Endothelial cell of hepatic sinusoid (primary cell): ENCODE results near the gene NFKBIL1.
"Not testable (repeated sequence)": the region's sequence is repeated elsewhere in the genome, so short reads cannot be mapped to it uniquely, and the experiment has no call there.

Experiments
- in situ Hi-C: cut with HindIII; loops from 2 replicates; pipeline ENCODE4 v1.10.0; 2017; ENCODE audit warnings: low sequenced_read_pairs

Gene NFKBIL1

GRCh38 chr6:31546958-31547726, at the start of gene NFKBIL1:
Gene NFKBIL1, plus strand, starts transcription at chr6:31547608. Its CDS starts 87 bp downstream, at chr6:31547695.
- in situ Hi-C loops: no loop called here

- in situ Hi-C loops: no loop called here
These were observed 48.7 kb upstream of the NFKBIL1 start for GRCh38 chr6:31498748-31499147.

GRCh38 chr6:31499648-31500047, 47.8 kb upstream of the NFKBIL1 start:
- in situ Hi-C loops: not testable (repeated sequence)

GRCh38 chr6:31502586-31502985, 44.8 kb upstream of the NFKBIL1 start:
- in situ Hi-C loops: no loop called here

- in situ Hi-C loops: not testable (repeated sequence)
These were observed 38.4 kb upstream of the NFKBIL1 start for GRCh38 chr6:31509036-31509435.

- in situ Hi-C loops: no loop called here
These were observed 37.4 kb upstream of the NFKBIL1 start for GRCh38 chr6:31510007-31510406.

- in situ Hi-C loops: no loop called here
These were observed 33.8 kb upstream of the NFKBIL1 start for GRCh38 chr6:31513456-31514165.

- in situ Hi-C loops: no loop called here
These were observed 25.6 kb upstream of the NFKBIL1 start for GRCh38 chr6:31521835-31522234.

GRCh38 chr6:31525553-31525931, 21.9 kb upstream of the NFKBIL1 start:
- in situ Hi-C loops: no loop called here

GRCh38 chr6:31525932-31526591, 21.3 kb upstream of the NFKBIL1 start:
- in situ Hi-C loops: no loop called here

GRCh38 chr6:31528307-31528777, 19.1 kb upstream of the NFKBIL1 start:
- in situ Hi-C loops: no loop called here

GRCh38 chr6:31528821-31529328, 18.5 kb upstream of the NFKBIL1 start, which contains the start of gene MCCD1:
Gene MCCD1, plus strand, starts transcription at chr6:31528962. Its CDS starts 53 bp downstream, at chr6:31529015.
- in situ Hi-C loops: no loop called here

GRCh38 chr6:31529329-31530150, 17.9 kb upstream of the NFKBIL1 start:
- in situ Hi-C loops: no loop called here

GRCh38 chr6:31530659-31531058, 16.7 kb upstream of the NFKBIL1 start:
- in situ Hi-C loops: no loop called here

- in situ Hi-C loops: no loop called here
These were observed 16.2 kb upstream of the NFKBIL1 start for GRCh38 chr6:31531162-31531561.

GRCh38 chr6:31531771-31532643, 15.4 kb upstream of the NFKBIL1 start:
- in situ Hi-C loops: no loop called here

GRCh38 chr6:31532644-31533454, 14.6 kb upstream of the NFKBIL1 start:
- in situ Hi-C loops: no loop called here

GRCh38 chr6:31533455-31533841, 14.0 kb upstream of the NFKBIL1 start:
- in situ Hi-C loops: no loop called here

GRCh38 chr6:31534011-31534410, 13.4 kb upstream of the NFKBIL1 start:
- in situ Hi-C loops: no loop called here
